Glutamatergic neuron (in vitro differentiated cells): ENCODE data around the gene EPSTI1. TPM values are rescaled to one million over a fixed set of nuclear protein-coding genes. Genes with fewer than 3 reads are reported as not detected.

Experiments used
- DNase-seq: peaks from one replicate; pipeline ENCODE4 v3.0.0; 2022
- H3K27ac Mint-ChIP-seq: one replicate; pipeline ENCODE4 v1.8.0; 2020; ENCODE audit warnings: mild to moderate bottlenecking, mixed read lengths, inconsistent platforms; ENCODE audit not compliant: unreplicated experiment
- H3K27me3 Mint-ChIP-seq: one replicate; pipeline ENCODE4 v1.8.0; 2020; ENCODE audit warnings: mild to moderate bottlenecking, moderate library complexity, mixed read lengths, inconsistent platforms; ENCODE audit not compliant: unreplicated experiment
- H3K36me3 Mint-ChIP-seq: one replicate; pipeline ENCODE4 v1.8.0; 2020; ENCODE audit warnings: mild to moderate bottlenecking, mixed read lengths, inconsistent platforms; ENCODE audit not compliant: unreplicated experiment
- H3K4me1 Mint-ChIP-seq: one replicate; pipeline ENCODE4 v1.8.0; 2020; ENCODE audit warnings: mild to moderate bottlenecking, low read depth, mixed read lengths, inconsistent platforms; ENCODE audit not compliant: unreplicated experiment
- H3K4me3 Mint-ChIP-seq: one replicate; pipeline ENCODE4 v1.8.0; 2020; ENCODE audit warnings: mild to moderate bottlenecking, mixed read lengths, inconsistent platforms; ENCODE audit not compliant: unreplicated experiment
- H3K9me3 Mint-ChIP-seq: one replicate; pipeline ENCODE4 v1.8.0; 2020; ENCODE audit warnings: mild to moderate bottlenecking, moderate library complexity, mixed read lengths, inconsistent platforms; ENCODE audit not compliant: unreplicated experiment
- total RNA-seq: library from RNA; stranded (reverse); fragmentation: NEBNext Ultra II Directional; extraction: Animal tissue kit (Norgen Biotek cat#: 25700); gene quantifications from one replicate; pipeline ENCODE4 v1.2.1, GENCODE V29; 2021; ENCODE audit not compliant: unreplicated experiment
- TF ChIP-seq, protein P1 (sequence below): fragments of 200-600 bp; sonication (generic); IDR thresholded peaks from one replicate; pipeline ENCODE4 v1.5.0; 2021; ENCODE audit not compliant: partially characterized antibody, unreplicated experiment

The EPSTI1 gene
- total RNA-seq, 1 donor from 2014 or later, result not detected

DNA sequence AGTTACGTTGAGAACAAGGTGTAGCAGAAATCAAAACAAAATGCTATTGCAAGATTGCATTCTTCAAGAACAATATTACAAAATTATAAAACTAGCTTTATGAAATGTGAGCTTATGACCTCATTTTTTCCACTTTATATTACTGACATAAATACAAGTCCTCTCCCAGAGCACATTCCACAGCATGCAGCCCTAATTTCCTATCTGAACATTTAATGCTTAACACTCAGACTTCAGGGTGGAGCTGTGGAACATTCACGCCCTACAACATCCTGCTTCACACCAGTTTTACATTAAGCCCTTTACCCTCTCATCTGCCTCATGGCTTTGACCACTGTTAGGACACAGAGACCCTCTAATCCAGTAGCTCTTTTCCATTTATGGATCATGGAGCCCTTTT, 65.5 kb downstream of the EPSTI1 start:
- no peak overlapping the region for H3K27ac Mint-ChIP-seq
- no peaks in the 10 kb centered on the region for H3K9me3 Mint-ChIP-seq
- no peak for DNase-seq
- TF ChIP-seq, protein P1, sequence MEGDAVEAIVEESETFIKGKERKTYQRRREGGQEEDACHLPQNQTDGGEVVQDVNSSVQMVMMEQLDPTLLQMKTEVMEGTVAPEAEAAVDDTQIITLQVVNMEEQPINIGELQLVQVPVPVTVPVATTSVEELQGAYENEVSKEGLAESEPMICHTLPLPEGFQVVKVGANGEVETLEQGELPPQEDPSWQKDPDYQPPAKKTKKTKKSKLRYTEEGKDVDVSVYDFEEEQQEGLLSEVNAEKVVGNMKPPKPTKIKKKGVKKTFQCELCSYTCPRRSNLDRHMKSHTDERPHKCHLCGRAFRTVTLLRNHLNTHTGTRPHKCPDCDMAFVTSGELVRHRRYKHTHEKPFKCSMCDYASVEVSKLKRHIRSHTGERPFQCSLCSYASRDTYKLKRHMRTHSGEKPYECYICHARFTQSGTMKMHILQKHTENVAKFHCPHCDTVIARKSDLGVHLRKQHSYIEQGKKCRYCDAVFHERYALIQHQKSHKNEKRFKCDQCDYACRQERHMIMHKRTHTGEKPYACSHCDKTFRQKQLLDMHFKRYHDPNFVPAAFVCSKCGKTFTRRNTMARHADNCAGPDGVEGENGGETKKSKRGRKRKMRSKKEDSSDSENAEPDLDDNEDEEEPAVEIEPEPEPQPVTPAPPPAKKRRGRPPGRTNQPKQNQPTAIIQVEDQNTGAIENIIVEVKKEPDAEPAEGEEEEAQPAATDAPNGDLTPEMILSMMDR, result no peak
- no peak overlapping the region for H3K4me3 Mint-ChIP-seq
- no peaks in the 10 kb centered on the region for H3K27me3 Mint-ChIP-seq
- no peaks in the 10 kb centered on the region for H3K4me1 Mint-ChIP-seq
- H3K36me3 Mint-ChIP-seq, result no peaks in the 10 kb centered on the region

DNA sequence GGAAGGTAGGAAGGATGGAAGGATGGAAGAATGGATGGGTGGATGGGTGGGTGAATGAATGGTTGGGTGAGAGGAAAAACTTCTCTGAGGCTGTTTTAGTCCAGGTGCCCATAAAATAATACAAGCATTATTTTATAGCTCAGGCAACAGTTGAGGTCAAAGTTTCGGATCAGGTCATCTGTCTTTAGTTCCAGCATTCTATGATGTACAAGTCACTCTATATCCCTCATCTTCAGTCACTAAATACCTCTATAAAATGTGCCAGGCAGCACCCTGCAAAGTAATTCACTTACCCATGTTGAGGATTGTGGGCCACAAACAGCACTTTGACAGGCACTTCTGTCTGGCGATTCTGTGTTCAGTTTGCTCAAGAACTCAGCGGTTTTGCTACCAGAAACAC, 66.0 kb downstream of the EPSTI1 start:
- TF ChIP-seq, protein P1, result no peak
- Mint-ChIP-seq H3K27me3 (no peaks in the 10 kb centered on the region), H3K36me3 (no peaks in the 10 kb centered on the region), H3K4me3 (no peak overlapping the region), H3K27ac (no peak overlapping the region), H3K4me1 (no peaks in the 10 kb centered on the region), H3K9me3 (no peaks in the 10 kb centered on the region)
- no peak for DNase-seq

DNA sequence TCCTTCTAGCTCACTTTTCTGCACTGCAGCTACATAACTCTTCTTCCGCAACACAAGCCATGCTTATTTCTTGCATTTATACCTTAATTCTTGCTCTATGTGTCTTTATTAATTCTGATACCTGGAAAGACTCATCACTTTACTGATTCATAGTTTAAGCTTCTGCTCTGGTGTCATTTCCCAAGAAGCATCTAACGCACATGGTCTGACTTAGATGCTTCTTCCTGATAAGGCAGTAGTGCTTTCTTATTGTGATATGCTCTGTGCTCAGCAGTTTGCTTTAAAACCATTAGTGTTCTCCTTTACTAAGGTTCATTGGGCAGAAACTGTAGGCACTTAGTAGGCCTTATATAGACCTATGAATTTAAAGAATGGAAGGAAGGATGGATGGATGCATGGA, 66.4 kb downstream of the EPSTI1 start:
- H3K27me3 Mint-ChIP-seq, result no peaks in the 10 kb centered on the region
- no peak for DNase-seq
- no peak overlapping the region for H3K27ac Mint-ChIP-seq
- no peaks in the 10 kb centered on the region for H3K9me3 Mint-ChIP-seq
- H3K4me3 Mint-ChIP-seq, result no peak overlapping the region
- TF ChIP-seq, protein P1, result no peak
- no peaks in the 10 kb centered on the region for H3K4me1 Mint-ChIP-seq
- no peaks in the 10 kb centered on the region for H3K36me3 Mint-ChIP-seq

DNA sequence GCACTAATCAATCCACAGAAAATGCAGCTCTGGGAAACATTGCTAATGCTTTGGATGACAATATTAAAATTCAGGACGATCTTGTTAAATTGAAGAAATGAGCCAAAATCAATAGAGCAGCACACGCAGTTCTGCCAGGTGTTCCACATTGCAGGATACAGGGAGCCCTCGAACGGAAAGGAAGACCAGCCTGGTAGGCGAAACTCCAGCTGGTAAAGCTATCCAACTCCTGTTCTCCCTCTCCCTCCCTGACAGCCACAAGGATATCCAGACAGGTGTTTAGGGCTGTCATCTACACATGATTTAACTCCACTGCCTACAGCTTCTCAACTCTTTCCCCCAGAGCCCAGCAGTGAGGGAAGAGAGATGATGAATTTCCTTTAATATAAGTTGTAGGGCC, 67.7 kb downstream of the EPSTI1 start:
- H3K27me3 Mint-ChIP-seq, result no peaks in the 10 kb centered on the region
- TF ChIP-seq, protein P1, result no peak
- no peaks in the 10 kb centered on the region for H3K36me3 Mint-ChIP-seq
- H3K4me1 Mint-ChIP-seq, result no peaks in the 10 kb centered on the region
- H3K27ac Mint-ChIP-seq, result no peak overlapping the region
- H3K9me3 Mint-ChIP-seq, result no peaks in the 10 kb centered on the region
- DNase-seq, result no peak
- no peak overlapping the region for H3K4me3 Mint-ChIP-seq

DNA sequence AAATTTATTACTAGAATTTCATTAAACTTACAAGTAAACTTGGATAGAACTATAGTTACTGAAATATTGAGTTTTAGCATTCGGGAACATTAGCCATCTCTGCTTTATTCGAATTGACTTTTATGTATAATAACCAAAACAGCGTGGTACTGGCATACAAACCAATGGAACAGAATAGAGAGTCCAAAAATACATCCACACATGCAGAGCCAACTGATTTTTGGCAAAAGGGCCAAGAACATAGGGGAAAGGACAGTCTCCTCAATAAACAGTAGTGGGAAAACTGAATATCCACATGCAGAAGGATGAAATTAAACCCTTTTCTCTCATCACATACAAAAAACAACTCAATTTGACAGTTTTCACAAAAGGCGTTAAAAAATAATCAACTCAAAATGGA, 84.3 kb downstream of the EPSTI1 start:
- H3K36me3 Mint-ChIP-seq, result no peaks in the 10 kb centered on the region
- no peaks in the 10 kb centered on the region for H3K4me1 Mint-ChIP-seq
- H3K9me3 Mint-ChIP-seq, result peaks cover 1% of the 10 kb centered on the region
- no peak for DNase-seq
- H3K27ac Mint-ChIP-seq, result no peak overlapping the region
- TF ChIP-seq, protein P1, result no peak
- no peak overlapping the region for H3K4me3 Mint-ChIP-seq
- no peaks in the 10 kb centered on the region for H3K27me3 Mint-ChIP-seq
